Measurements from ENCODE around the gene PTPN21.

PTPN21 gene

DNA sequence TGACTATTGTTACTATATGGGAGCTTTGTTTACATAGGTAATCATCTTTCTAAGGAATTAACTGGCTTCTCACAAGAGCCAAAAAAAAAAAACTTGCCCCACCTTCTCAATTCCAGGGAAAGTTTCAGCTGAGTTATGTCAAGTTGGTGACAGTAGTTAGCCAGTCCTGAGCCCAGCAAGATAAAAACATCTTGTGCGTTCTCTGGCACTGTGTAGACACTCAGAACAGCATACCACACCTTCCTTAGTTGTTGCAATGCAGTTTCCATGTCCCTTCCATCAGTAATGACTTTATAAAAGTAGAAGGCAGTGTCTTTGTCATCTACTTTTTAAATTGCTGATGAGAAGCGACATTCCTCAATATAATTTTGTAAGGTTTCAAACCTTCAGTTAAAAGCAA lies 50.2 kb downstream of the PTPN21 start:
- Histone ChIP-seq H3K4me3 (ENCODE audit: low read depth, low read length) (no peak overlapping the region), H3K36me3 (peaks cover 53% of the 10 kb centered on the region), H3K9me3 (ENCODE audit: severe bottlenecking) (no peaks in the 10 kb centered on the region), H3K27ac (no peak overlapping the region), H3K27me3 (ENCODE audit: insufficient read depth, low read depth, severe bottlenecking) (no peaks in the 10 kb centered on the region)
- TF ChIP-seq, protein P1, sequence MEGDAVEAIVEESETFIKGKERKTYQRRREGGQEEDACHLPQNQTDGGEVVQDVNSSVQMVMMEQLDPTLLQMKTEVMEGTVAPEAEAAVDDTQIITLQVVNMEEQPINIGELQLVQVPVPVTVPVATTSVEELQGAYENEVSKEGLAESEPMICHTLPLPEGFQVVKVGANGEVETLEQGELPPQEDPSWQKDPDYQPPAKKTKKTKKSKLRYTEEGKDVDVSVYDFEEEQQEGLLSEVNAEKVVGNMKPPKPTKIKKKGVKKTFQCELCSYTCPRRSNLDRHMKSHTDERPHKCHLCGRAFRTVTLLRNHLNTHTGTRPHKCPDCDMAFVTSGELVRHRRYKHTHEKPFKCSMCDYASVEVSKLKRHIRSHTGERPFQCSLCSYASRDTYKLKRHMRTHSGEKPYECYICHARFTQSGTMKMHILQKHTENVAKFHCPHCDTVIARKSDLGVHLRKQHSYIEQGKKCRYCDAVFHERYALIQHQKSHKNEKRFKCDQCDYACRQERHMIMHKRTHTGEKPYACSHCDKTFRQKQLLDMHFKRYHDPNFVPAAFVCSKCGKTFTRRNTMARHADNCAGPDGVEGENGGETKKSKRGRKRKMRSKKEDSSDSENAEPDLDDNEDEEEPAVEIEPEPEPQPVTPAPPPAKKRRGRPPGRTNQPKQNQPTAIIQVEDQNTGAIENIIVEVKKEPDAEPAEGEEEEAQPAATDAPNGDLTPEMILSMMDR (IDR thresholded peaks at IDR 0.05; ENCODE audit: low read depth, low read length): no peak
- DNase-seq: no peak

DNA sequence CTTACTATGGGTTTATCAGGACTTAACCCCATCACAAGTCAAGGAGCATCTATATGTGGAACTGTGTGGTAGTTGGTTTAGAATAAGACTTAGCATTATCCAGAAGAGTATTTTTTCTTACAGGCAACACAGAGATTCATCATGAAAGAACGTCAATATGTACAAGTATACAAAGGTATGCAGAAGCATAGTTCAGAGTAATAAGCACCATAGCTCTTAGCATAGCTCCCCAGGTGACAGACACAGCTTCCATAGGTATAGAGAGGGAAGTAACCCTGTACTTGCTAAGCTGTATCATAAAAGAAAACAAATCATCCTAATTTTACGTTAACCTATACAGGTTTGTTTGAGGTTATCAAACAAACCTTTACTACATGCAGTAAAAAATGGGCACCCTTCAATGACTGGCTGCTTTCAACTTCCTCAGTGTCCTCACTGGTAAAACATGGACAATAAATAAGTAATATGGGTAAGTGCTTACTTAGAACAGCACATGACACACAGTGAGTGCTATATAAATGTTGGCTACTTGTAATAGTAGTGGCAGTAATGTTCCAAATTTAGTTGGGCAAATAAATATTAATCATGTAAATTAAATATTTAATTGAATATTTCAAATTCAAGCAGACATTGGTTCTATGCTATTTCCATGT lies 50.9 kb downstream of the PTPN21 start:
- H3K27me3 ChIP-seq (ENCODE audit: insufficient read depth, low read depth, severe bottlenecking): no peaks in the 10 kb centered on the region
- no peaks in the 10 kb centered on the region for H3K9me3 ChIP-seq (ENCODE audit: severe bottlenecking)

DNA sequence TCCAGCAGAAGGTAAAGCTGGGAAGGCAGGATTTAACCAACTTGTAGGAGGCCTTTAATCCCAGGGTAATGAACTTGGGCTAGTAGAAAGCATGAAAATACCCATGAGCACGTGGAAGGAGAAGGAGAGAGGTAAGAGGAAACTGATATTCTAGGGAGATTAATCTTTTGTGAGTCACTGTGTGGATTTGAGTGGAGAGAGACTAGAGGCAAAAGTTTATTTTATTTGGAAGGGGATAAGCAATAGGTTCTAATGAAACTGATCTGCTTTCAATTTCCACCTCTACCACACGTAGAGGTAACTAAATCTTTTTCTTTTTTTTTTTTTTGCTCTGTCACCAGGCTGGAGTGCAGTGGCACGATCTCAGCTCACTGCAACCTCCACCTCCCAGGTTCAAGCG lies 52.1 kb downstream of the PTPN21 start:
- TF ChIP-seq, protein P1 (IDR thresholded peaks at IDR 0.05; ENCODE audit: low read depth, low read length): no peak
- no peak overlapping the region for H3K27ac ChIP-seq
- no peak for DNase-seq
- H3K27me3 ChIP-seq (ENCODE audit: insufficient read depth, low read depth, severe bottlenecking): no peaks in the 10 kb centered on the region
- H3K4me3 ChIP-seq (ENCODE audit: low read depth, low read length): no peak overlapping the region
- peaks cover 51% of the 10 kb centered on the region for H3K36me3 ChIP-seq
- no peaks in the 10 kb centered on the region for H3K9me3 ChIP-seq (ENCODE audit: severe bottlenecking)

More for the DNA sequence above, 50.9 kb downstream of the PTPN21 start:
- Histone ChIP-seq H3K4me3 (ENCODE audit: low read depth, low read length) (no peak overlapping the region), H3K36me3 (peaks cover 51% of the 10 kb centered on the region), H3K27ac (no peak overlapping the region)
- TF ChIP-seq, protein P1 (IDR thresholded peaks at IDR 0.05; ENCODE audit: low read depth, low read length): no peak
- no peak for DNase-seq

DNA sequence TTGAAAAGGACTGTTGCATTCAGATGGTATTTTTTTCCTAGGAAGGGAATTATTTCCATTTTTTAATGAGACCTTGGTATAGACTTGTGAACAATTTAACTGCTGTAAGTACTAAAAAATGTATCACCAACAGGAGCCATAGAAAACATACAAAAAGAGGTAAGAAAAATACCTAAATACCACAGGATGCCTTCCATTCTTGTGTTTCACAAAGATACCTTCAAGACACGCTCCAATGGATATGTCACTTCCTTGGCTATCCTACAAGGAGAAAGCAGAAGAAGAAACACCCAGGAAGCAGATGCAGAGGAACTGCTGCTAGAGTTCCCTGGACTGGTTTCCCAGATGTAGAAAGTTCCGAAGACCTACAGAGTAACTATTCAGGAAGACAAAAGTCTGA lies 54.2 kb downstream of the PTPN21 start:
- TF ChIP-seq, protein P1 (IDR thresholded peaks at IDR 0.05; ENCODE audit: low read depth, low read length): no peak
- Histone ChIP-seq H3K9me3 (ENCODE audit: severe bottlenecking) (no peaks in the 10 kb centered on the region), H3K27ac (no peak overlapping the region), H3K27me3 (ENCODE audit: insufficient read depth, low read depth, severe bottlenecking) (no peaks in the 10 kb centered on the region), H3K36me3 (peaks cover 47% of the 10 kb centered on the region), H3K4me3 (ENCODE audit: low read depth, low read length) (no peak overlapping the region)
- no peak for DNase-seq

DNA sequence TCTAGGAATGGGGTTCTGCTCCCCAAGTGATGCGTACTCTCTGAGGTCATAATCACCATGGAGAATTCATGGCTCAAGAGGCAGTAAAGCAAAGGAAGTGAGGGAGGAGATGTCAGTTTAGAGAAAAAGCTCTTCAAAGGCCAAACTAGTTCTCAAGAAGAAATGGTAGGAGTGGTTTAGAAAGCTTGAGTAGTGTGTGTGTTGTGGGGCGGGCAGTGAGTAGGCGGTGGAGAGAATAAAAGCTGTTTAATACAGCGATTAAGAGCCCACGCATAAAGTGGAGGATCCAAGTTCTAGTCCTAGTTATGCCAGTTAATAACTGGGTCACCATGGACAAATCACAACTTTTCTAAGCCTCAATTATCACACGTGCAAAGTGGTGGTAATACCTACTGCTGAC lies 55.6 kb downstream of the PTPN21 start:
- TF ChIP-seq, protein P1 (IDR thresholded peaks at IDR 0.05; ENCODE audit: low read depth, low read length): no peak

DNA sequence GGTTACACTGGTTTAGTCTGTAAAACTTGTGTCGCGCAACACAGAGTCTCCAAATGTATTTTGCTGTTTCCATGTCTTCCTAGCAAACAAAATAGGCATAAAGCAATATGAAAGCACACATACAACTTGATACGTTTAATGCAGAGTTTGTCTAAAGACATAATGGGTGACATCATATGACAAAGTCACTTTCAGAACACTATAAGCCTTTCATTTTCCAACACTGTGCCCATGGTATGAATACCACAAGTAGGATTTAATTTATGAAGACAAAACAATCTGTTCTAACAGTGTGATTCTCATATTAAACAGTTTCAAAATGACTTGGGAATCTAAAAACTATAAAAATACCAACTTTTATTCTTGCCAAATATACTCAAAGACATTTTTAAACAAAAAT lies 58.4 kb downstream of the PTPN21 start:
- TF ChIP-seq, protein P1 (IDR thresholded peaks at IDR 0.05; ENCODE audit: low read depth, low read length): no peak
- H3K27me3 ChIP-seq (ENCODE audit: insufficient read depth, low read depth, severe bottlenecking): no peaks in the 10 kb centered on the region
- no peaks in the 10 kb centered on the region for H3K9me3 ChIP-seq (ENCODE audit: severe bottlenecking)
- H3K27ac ChIP-seq: no peak overlapping the region
- DNase-seq: no peak
- H3K4me3 ChIP-seq (ENCODE audit: low read depth, low read length): no peak overlapping the region
- peaks cover 45% of the 10 kb centered on the region for H3K36me3 ChIP-seq

More for the DNA sequence above, 55.6 kb downstream of the PTPN21 start:
- no peak for DNase-seq
- peaks cover 42% of the 10 kb centered on the region for H3K36me3 ChIP-seq
- no peaks in the 10 kb centered on the region for H3K27me3 ChIP-seq (ENCODE audit: insufficient read depth, low read depth, severe bottlenecking)
- H3K4me3 ChIP-seq (ENCODE audit: low read depth, low read length): no peak overlapping the region
- no peaks in the 10 kb centered on the region for H3K9me3 ChIP-seq (ENCODE audit: severe bottlenecking)
- no peak overlapping the region for H3K27ac ChIP-seq
